Measurements from ENCODE around the gene PPIAL4G. TPM values are rescaled to one million over a fixed set of nuclear protein-coding genes. Genes with fewer than 3 reads are reported as not detected.
"Not testable (repeated sequence)": the region's sequence is repeated elsewhere in the genome, so short reads cannot be mapped to it uniquely, and the experiment has no call there.

PPIAL4G gene
- total RNA-seq = not detected in 2 replicates

DNA sequence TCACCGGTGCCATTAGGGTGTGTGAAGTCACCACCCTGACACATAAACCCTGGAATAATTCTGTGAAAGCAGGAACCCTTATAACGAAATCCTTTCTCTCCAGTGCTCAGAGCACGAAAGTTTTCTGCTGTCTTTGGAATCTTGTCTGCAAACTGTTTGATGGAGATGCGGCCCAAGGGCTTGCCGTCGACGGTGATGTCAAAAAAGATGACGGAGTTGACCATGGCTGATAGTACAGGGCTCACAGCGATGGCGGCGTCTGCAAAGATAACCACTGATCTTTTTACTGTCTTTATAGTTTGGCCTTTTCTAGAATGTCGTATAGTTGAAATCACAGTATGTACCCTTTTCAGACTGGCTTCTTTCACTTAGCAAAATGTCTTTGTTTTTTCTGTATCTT, at the start of gene PPIAL4G:
Gene PPIAL4G (minus strand): TSS at position 274 of the 400 bp plus-strand sequence. CDS start 50 bp downstream, at position 224.
- DNase-seq = not testable (repeated sequence)

DNA sequence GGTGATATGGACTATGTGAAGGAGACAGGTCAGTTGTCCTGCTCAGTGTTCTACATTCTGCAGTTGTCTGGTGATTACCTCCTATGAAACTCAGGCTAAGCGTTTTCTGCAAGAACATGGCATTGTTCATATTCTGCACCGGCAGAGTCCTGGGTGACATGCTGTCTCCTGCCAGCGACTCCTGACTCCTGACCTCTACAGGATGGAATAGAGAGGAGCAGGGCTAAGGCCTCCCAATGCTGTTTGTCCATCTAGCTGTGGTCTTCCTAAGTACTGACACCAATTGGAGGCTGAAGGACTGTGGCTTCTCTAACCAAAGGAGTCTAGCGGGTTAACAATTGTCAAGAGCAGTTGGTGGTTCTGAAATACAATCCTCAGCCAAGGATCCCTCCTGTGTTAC, 49.1 kb upstream of the PPIAL4G start:
- not testable (repeated sequence) for DNase-seq

DNA sequence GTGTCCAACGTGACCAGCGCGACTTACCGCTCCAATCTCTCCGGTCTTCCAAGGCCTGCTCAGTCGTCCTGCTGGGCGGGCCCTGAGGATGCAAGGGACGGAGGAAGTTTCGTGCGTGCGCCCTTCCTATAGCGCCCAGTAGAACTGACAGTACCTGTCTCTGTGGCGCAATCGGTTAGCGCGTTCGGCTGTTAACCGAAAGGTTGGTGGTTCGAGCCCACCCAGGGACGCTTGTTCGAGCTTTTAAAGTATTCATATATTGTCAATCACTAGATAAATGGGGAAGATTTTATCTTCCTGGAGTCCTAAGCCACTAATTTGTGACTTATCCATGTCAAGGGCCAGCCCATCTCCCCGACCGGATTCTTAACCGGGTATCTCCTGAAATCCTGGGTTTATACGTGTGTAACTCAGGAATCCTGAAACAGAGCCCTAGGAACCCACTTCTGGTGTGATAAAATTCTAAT, 46.0 kb upstream of the PPIAL4G start:
- DNase-seq = peak; percentile 5

DNA sequence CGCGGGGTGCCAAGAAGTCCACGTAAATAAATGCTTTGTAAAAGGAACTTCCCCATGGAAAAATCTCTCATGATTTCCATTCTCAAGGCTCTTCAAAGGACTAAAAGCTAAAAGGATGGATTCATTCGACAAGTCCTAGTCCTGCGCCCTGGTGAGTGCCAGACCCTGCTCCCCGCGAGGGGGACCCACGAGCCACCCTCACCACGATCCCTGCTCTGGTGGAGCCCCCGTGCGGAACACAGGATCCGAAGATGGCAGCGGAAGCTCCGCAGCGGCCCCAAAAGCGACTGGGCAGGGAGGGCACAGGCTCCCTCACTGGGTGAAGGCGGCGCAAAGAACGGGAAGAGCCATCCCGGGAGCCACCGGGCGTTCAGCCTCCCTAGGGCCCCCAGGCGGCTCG, 45.5 kb upstream of the PPIAL4G start:
- DNase-seq = not testable (repeated sequence)

DNA sequence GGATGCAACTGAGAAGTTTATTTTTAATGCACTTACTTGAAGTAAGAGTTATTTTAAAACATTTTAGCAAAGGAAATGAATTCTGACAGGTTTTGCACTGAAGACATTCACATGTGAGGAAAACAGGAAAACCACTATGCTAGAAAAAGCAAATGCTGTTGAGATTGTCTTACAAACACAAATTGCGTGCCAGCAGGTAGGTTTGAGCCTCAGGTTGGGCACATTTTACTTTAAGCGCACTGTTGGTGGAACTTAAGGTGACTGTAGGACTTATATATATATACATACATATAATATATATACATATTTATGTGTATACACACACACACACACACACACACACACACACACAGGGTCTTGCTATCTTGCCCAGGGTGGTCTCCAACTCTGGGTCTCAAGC, 43.5 kb upstream of the PPIAL4G start:
- DNase-seq = not testable (repeated sequence)

DNA sequence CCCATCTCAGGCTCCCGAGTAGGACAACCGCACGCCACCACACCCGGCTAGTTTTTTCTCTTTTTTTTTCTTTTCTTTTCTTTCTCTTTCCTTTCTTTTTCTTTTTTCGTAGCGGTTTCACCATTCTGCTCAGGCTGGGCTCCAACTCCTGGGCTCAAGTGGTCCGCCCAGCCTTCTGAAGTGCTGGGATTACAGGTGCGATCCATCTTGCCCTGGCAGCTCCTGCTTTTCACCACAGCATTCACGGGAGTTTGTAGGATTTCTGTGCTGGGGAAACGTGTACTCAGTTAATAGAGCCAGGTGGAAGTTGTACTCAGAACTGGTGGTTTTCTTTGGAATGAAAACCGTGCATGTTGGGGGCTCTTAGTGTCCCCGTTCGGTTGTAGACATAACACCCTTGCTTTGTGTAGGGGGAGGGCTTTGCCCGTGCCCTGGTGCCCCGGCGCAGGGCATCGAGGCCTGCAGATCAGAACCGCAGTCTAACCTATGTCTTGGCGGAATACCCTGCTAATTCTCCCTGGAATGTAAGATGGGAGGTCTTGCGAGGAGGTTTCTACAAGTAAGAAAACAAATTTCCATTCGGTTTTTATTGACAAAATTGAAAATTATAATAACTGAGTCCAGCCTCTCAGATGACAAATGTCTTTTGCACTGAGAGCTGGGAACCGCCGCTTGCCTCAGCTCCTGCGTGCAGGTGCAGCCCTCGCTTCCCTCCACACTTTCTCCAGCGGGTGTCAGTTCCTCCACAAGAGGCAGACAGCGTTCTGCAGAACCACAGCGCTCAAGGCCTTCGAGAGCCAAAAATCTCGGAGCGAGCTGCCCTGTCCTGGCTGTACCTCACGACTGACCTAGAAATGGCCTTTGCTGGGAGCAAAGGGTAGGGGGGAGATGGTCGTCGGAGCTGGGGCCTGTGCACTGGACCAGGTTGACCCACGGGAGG, 40.4 kb upstream of the PPIAL4G start:
- DNase-seq = not testable (repeated sequence)

DNA sequence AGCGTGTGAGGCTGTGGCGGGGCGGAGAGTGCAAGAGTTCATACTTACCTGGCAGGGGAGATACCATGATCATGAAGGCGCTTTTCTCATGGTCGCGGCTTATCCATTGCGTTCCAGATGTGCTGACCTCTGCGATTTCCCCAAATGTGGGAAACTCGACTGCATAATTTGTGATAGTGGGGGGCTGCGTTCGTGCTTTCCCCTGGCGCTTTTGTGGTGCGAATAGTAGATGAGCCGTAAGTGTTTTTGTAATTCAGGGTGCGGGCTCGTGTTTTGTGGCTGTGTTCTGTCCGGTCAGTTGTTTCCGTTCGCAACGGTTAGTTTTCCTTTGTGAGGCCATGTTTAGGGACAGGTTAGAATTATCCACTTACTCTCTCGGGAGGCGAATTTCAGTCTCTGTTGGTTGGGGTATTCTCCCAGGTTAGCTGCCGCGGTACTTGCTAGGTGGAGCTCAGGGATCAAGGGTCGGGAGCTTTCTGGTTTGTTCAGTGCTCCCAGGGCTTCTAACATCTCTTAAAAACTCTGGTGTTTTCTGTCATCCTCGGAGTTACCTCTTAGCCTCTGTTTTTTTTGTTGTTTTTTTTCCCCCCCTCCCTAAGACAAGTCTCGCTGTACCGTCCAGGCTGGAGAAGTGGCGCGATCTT, 39.6 kb upstream of the PPIAL4G start:
- peak; percentile 94 for DNase-seq

DNA sequence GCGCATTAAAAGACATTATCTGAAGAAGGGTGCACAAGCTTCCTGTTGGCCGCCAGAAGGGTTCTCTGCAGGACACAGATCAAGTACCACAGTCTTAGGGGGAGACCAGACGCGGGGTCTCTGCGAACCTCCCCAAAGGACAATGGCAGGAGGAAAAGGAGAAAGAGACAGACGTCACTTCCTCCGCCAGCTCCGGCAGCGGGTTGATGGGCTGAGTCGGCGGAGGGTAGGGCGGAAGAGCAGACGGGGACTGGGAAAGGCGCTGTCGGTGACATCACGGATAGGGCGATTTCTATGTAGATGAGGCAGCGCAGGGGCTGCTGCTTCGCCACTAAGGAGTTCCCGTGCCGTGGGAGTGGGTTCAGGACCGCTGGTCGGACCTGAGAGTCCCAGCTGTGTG, 39.0 kb upstream of the PPIAL4G start:
- DNase-seq = peak; percentile 83

DNA sequence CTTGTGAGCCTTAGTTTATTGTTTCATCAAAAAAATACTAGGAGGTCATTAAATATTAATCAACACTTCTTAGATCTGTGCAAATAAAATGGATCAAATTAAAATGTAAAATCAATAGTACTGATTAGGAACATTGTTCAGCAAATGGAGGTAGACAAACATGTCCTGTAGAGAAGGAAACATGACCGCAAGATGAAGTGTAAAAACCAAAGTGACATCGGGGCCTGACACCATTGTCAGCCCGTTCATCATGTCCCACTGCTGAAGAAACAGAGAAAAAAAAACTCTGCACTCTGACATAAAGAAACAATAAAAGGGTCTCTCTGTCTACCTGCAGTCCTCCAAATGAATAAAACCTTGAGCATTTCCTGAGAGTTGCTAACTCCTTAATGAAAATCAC, 31.2 kb upstream of the PPIAL4G start:
- DNase-seq = not testable (repeated sequence)

DNA sequence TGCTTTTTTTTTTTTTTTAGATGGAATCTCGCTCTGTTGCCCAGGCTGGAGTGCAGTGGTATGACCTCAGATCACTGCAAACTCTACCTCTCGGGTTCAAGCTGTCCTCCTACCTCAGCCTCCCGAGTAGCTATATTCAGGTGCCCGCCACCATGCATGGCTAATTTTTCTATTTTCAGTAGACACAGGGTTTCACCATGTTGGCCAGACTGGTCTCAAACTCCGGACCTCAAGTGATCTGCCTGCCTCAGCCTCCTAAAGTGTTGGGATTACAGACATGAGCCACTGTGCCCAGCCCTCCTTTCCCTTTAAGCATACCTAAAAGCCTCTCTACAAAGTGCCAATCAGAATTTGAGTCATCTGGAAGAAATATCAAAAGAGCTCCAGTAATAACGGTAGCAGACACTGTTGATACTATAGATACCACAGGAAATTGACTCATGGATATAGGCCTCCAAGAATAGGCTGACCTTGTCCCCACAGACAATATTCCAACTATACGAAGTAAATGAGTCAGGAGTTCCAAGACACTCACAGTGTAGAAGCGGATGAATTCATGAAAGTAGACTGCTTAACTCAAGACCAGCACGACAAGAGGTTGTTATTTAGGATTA, 29.6 kb upstream of the PPIAL4G start:
- DNase-seq = peak; percentile 46

DNA sequence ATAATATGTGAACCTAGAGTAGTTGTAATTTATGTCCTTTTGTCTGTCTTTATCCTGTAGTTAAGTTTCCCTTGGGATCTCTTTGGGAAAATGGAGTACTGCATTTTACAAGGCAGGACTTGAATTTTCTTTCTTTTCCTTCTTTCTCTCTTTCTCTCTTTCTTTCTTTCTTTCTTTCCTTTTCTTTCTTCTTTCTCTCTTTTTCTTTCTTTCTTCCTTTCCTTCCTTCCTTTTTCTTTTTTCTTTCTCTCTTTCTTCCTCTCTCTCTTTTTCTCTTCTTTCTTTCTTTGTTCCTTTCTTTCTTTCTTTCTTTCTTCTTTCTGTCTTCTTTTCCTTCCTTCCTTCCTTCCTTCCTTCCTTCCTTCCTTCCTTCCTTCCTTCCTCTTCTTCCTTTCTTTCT, 10.8 kb upstream of the PPIAL4G start:
- DNase-seq = not testable (repeated sequence)

DNA sequence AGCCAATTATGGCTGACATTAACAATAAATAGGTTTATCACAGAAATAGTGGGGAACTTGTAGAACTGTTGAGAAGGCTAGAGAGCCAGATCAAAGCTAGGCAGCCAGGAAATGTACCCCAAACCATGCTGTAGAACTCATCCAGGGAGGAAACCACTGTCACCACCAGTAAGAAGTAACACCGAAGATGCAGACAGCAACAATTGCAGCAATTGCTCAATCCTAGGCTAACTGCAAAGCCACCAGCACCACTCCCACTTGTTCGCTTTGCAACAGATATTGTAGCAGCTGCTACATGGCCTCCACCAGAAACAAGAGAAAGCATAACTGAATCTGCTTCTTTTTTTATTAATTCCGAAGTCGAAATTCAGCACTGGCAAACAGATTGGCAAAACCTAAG, 2.0 kb downstream of the PPIAL4G start:
- DNase-seq = not testable (repeated sequence)

DNA sequence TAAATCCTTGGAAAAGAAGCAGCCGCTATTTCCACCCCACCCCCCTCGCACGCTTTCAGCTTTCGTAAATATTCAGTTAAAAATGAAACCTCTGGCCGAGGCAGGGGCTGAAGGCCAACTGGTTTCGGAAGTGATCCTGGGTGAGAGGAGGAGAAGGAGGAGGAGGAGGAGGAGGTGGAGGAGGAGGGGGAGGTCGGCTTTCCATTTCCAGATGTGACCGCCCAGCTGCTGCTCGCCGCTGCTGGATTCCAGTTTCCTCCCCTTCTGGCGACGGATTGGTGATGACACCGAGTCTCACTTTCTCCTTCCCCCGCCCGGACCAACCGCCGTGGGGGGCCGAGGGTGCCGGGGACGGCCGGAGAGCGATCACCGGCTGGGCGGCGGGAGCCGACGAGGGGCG, 23.4 kb downstream of the PPIAL4G start:
- not testable (repeated sequence) for DNase-seq

DNA sequence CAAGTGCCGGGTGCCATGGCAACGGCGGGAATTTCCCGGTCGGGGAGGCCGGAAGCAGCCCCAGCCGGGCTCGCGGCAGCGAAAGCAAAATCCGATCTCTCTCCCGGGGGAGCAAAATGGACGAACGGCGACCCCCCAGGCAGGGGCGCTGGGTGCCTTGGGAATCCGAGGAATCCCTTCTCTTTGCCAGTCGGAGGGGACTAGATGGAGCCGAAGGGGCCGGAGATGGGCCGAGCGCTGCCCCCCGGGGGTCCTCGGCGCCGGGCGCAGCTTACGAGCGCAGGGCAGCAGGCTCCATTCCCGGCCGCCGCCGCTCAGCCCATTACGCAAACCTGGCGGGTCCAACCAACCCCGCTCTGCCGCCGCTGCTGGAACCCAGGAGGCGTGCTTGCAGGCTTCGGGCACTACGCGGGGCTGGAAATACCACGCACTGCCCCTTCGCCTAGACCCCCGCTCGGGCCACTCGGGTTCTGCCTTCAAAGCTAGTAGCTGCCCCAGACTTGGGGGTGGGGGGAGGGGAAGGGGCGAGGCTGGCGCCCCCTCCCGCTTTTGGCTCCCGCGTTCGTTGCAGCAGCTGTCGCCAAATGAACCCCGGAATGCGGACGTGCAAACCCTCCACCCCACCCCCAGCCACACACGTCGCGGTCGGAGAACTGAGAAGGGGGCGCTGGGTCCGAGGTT, 24.1 kb downstream of the PPIAL4G start:
- not testable (repeated sequence) for DNase-seq

DNA sequence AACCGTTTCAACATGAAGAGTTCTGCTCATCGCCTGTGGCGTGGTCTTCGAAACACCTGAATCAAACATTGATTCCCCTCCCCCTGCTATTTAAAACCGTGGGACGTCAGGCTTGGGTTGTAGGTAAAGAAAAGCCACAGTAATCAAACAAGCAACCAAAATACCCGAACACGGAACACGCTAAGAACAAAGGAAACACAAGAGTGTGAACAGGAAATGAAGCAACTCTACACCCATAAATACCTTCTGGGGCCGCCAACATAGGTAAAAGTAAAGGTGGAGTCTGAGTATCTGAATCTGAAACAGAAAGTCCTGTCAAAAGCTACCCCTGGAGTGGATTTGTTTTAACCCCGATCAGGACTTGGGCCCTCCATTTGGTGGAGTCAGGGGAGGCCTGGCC, 24.7 kb downstream of the PPIAL4G start:
- DNase-seq = not testable (repeated sequence)

DNA sequence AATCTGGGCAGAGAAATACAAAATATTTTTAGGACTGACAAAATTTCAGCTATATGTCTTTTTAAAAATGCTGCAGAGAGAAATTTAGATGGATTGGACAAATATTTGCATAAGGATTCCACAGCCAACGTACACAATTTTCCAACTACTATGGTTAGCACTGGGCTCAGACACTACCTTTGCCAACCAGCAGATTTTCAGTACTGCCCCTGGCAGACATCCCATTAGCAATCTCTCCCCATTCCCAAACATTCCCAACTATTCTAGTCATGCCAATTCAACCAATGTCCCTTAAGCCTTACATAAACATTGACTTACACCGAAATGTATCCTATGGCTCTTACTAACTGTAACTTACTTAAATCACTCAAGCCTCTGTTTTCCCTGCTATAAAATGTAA, 30.3 kb downstream of the PPIAL4G start:
- DNase-seq = not testable (repeated sequence)

DNA sequence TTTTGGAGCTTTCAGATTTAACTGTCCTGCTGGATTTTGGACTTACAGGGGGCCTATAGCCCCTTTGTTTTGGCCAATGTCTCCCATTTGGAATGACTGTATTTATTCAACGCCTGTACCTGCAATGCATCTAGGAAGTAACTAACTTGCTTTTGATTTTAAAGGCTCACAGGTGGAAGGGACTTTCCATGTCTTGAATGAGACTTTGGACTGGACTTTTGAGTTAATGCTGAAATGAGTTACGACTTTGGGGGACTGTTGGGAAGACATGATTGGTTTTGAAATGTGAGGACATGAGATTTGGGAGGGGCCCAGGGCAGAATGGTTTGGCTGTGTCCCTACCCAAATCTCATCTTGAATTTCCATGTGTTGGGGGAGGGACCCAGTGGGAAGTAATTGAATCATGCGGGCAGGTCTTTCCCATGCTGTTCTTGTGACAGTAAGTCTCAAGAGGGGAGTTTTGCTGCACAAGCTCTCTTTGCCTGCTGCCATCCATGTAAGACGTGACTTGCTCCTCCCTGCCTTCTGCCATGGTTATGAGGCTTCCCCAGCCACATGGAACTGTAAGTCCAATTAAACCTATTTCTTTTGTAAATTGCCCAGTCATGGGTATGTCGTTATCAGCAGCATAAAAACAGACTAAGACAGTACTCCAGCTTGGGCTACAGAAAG, 43.3 kb downstream of the PPIAL4G start:
- not testable (repeated sequence) for DNase-seq

DNA sequence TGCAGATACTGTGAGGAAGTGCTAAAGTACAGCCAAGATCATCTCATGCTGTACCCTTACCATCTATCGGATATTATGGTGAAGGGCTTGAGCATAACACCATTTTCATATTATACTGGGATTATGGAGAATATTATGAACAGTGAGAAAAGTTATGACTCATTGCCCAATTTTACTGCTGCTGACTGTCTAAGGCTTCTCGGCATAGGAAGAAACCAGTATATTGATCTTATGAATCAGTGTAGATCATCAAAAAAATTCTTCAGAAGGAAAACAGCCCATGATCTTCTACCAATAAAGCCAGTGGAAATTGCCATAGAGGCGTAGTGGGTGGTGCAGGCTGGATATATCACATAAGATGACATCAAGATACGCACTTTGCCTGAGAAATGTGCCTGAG, 47.7 kb downstream of the PPIAL4G start:
- DNase-seq = no peak

DNA sequence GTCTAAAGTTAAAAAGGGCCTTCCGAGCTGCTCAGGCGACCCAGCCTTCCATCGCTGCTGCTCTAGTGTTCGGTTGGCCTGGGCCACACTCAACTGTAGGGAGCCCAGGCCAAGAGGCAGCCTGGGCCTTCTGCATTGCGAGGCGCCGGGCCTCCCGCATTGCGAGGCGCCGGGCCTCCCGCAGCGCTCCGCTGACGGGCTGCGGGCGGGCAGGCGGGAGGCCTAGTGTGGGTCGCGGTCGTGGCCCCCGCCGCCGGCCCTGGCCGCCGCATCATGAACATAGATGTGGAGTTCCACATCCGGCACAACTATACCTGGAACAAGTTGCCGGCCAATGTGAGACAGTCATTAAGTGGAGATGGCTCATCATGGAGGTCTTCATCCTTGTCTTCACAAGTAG, 48.3 kb downstream of the PPIAL4G start:
- DNase-seq = no peak

DNA sequence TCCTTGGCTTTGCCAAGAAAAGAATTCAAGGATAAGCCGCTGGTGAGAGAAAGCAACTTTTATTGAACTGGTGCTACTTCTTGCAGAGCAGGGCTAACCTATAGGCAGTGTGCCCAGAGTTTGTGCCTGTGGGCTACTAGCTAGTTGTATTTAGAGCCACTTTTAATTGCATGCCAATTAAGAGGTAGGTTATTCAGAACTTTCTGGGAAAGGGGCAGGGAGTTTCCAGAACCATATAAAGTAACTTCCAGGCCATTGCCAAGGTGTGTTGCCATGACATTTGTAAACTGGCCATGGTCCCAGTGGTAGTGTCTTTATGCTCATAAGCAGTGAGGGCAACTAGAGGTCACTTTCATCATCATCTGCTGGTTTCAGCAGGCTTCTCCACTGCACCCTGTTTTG, 50.2 kb downstream of the PPIAL4G start:
- DNase-seq = not testable (repeated sequence)

Measured in dermis blood vessel endothelial cell (primary cell).